OCI-LY3 (cell line): ENCODE results near the gene STRA6.

ENCODE experiments used
- CTCF ChIP-seq: fragments of 200-600, 300-600 bp; sonication (generic); IDR thresholded peaks from 2 replicates; pipeline ENCODE4 v1.5.1; 2014; ENCODE audit warnings: antibody characterized with exemption, low read length, low read depth
- EZH2phosphoT487 ChIP-seq: fragments of 200-600 bp; shearing (Covaris generic); IDR thresholded peaks from 2 replicates; pipeline ENCODE4 v1.6.1; 2018; ENCODE audit warnings: antibody characterized with exemption, mixed run types, low read depth

GRCh38 chr15:74252291-74252690 is 49.7 kb upstream of the STRA6 start:
- TF ChIP-seq CTCF (no peak), EZH2phosphoT487 (no peak)
